H9 (cell line): ENCODE measurements around the gene LINGO4. TPM values are rescaled to one million over a fixed set of nuclear protein-coding genes. Genes with fewer than 3 reads are reported as not detected.
A peak's percentile ranks its signal among the peaks of the same experiment; 100 is the strongest.

ENCODE experiments used
- DNase-seq: peaks from one replicate; pipeline ENCODE4 v3.0.0-alpha.2; 2017
- H2AFZ ChIP-seq: one replicate; pipeline ENCODE4 v1.6.1; 2013; ENCODE audit warnings: mild to moderate bottlenecking, low read length, control low read depth, moderate library complexity
- H2AK5ac ChIP-seq: 2 replicates; pipeline ENCODE4 v1.6.1; 2013; ENCODE audit warnings: low read length, control low read depth, mixed read lengths; ENCODE audit not compliant: insufficient read length
- H2BK120ac ChIP-seq: one replicate; pipeline ENCODE4 v1.6.1; 2013; ENCODE audit warnings: low read depth, mild to moderate bottlenecking, low read length, control low read depth, inconsistent platforms; ENCODE audit not compliant: poor library complexity, severe bottlenecking
- H2BK12ac ChIP-seq: 2 replicates; pipeline ENCODE4 v1.6.1; 2013; ENCODE audit warnings: low read length, control low read depth, mixed read lengths, low read depth; ENCODE audit not compliant: insufficient read length
- H2BK15ac ChIP-seq: 2 replicates; pipeline ENCODE4 v1.6.1; 2013; ENCODE audit warnings: low read depth, low read length, control low read depth
- H2BK20ac ChIP-seq: one replicate; pipeline ENCODE4 v1.6.1; 2013; ENCODE audit warnings: low read depth, mild to moderate bottlenecking, low read length, control low read depth, inconsistent platforms; ENCODE audit not compliant: poor library complexity, severe bottlenecking
- H2BK5ac ChIP-seq: 2 replicates; pipeline ENCODE4 v1.6.1; 2013; ENCODE audit warnings: low read length, control low read depth, mixed read lengths; ENCODE audit not compliant: insufficient read length
- H3K14ac ChIP-seq: 2 replicates; pipeline ENCODE4 v1.6.1; 2013; ENCODE audit warnings: low read length, control low read depth; ENCODE audit not compliant: insufficient read depth
- H3K18ac ChIP-seq: 2 replicates; pipeline ENCODE4 v1.6.1; 2013; ENCODE audit warnings: low read depth, mild to moderate bottlenecking, mixed read lengths, low read length, control low read depth; ENCODE audit not compliant: insufficient read length
- H3K23ac ChIP-seq: 2 replicates; pipeline ENCODE4 v1.6.1; 2013; ENCODE audit warnings: low read length, control low read depth, mixed read lengths, low read depth; ENCODE audit not compliant: insufficient read length
- H3K23me2 ChIP-seq: 2 replicates; pipeline ENCODE4 v1.6.1; 2013; ENCODE audit warnings: low read depth, mild to moderate bottlenecking, mixed read lengths, low read length, control low read depth; ENCODE audit not compliant: insufficient read length, poor library complexity, severe bottlenecking
- H3K27ac ChIP-seq: 2 replicates; pipeline ENCODE4 v1.5.1; 2013; ENCODE audit warnings: low read length, control low read depth, mixed read lengths, low read depth; ENCODE audit not compliant: insufficient read length
- H3K27me3 ChIP-seq: 2 replicates; pipeline ENCODE4 v1.6.1; 2013; ENCODE audit warnings: low read length, control low read depth, inconsistent platforms; ENCODE audit not compliant: insufficient read depth
- H3K4ac ChIP-seq: 2 replicates; pipeline ENCODE4 v1.6.1; 2013; ENCODE audit warnings: low read depth, mild to moderate bottlenecking, control low read depth, inconsistent platforms, low read length, moderate library complexity
- H3K4me1 ChIP-seq: 2 replicates; pipeline ENCODE4 v1.6.1; 2013; ENCODE audit warnings: low read length, control low read depth, inconsistent platforms; ENCODE audit not compliant: insufficient read depth
- H3K4me2 ChIP-seq: 2 replicates; pipeline ENCODE4 v1.6.1; 2013; ENCODE audit warnings: low read length, control low read depth, mixed read lengths; ENCODE audit not compliant: insufficient read length, insufficient read depth
- H3K56ac ChIP-seq: 2 replicates; pipeline ENCODE4 v1.6.1; 2013; ENCODE audit warnings: low read depth, mild to moderate bottlenecking, mixed read lengths, low read length, control low read depth; ENCODE audit not compliant: insufficient read length
- H3K79me1 ChIP-seq: 2 replicates; pipeline ENCODE4 v1.6.1; 2013; ENCODE audit warnings: low read depth, mild to moderate bottlenecking, moderate library complexity, low read length, control low read depth, inconsistent platforms; ENCODE audit not compliant: insufficient read depth, poor library complexity, severe bottlenecking
- H3K79me2 ChIP-seq: 2 replicates; pipeline ENCODE4 v1.6.1; 2013; ENCODE audit warnings: low read length, control low read depth, inconsistent platforms; ENCODE audit not compliant: insufficient read depth
- H3K9ac ChIP-seq: 2 replicates; pipeline ENCODE4 v1.6.1; 2013; ENCODE audit warnings: low read length, control low read depth, mixed read lengths; ENCODE audit not compliant: insufficient read length; ENCODE audit errors: extremely low read depth
- H3K9me3 ChIP-seq: one replicate; pipeline ENCODE4 v1.6.1; 2013; ENCODE audit warnings: low read depth, low read length, inconsistent platforms; ENCODE audit not compliant: control insufficient read depth
- H3T11ph ChIP-seq: one replicate; pipeline ENCODE4 v1.6.1; 2013; ENCODE audit warnings: mild to moderate bottlenecking, low read length, control low read depth, inconsistent platforms
- H4K20me1 ChIP-seq: one replicate; pipeline ENCODE4 v1.6.1; 2013; ENCODE audit not compliant: control insufficient read depth, insufficient read length, insufficient read depth
- H4K5ac ChIP-seq: 2 replicates; pipeline ENCODE4 v1.6.1; 2013; ENCODE audit warnings: low read depth, mild to moderate bottlenecking, mixed read lengths, low read length, control low read depth; ENCODE audit not compliant: insufficient read length
- H4K8ac ChIP-seq: replicated peaks from 2 replicates; pipeline ENCODE4 v1.6.1; 2013; ENCODE audit warnings: low read length, control low read depth, mixed read lengths, low read depth; ENCODE audit not compliant: insufficient read length
- H4K91ac ChIP-seq: 2 replicates; pipeline ENCODE4 v1.6.1; 2013; ENCODE audit warnings: low read depth, mild to moderate bottlenecking, moderate library complexity, mixed read lengths, low read length, control low read depth; ENCODE audit not compliant: insufficient read length
- H3K27ac Mint-ChIP-seq, 3 experiments: 2 replicates in 2 of 3; 3 replicates in 1 of 3; pipeline ENCODE4 v1.8.0; 2020 to 2021; ENCODE audit warnings: mixed read lengths in 3 of 3, mild to moderate bottlenecking in 1 of 3, moderate library complexity in 1 of 3
- H3K27me3 Mint-ChIP-seq: 2 replicates; pipeline ENCODE4 v1.8.0; 2021; ENCODE audit warnings: low read depth, mild to moderate bottlenecking, moderate library complexity, mixed read lengths
- H3K36me3 Mint-ChIP-seq, 3 experiments: 2 replicates in 2 of 3; 3 replicates in 1 of 3; pipeline ENCODE4 v1.8.0; 2020 to 2021; ENCODE audit warnings: low read depth in 3 of 3, mixed read lengths in 3 of 3; ENCODE audit not compliant: insufficient read depth in 1 of 3
- H3K4me1 Mint-ChIP-seq, 2 experiments: 2 replicates each; pipeline ENCODE4 v1.8.0; 2020; ENCODE audit warnings: mixed read lengths in 2 of 2
- H3K4me3 Mint-ChIP-seq, 2 experiments: 2 replicates in 1 of 2; 3 replicates in 1 of 2; pipeline ENCODE4 v1.8.0; 2020 to 2021; ENCODE audit warnings: mild to moderate bottlenecking in 2 of 2, mixed read lengths in 2 of 2, moderate library complexity in 1 of 2
- H3K9me3 Mint-ChIP-seq, 2 experiments: 2 replicates in 1 of 2; 3 replicates in 1 of 2; pipeline ENCODE4 v1.8.0; 2020; ENCODE audit warnings: mild to moderate bottlenecking in 2 of 2, mixed read lengths in 2 of 2, moderate library complexity in 1 of 2
- WGBS: extraction: QIAGEN DNeasy Blood & Tissue Kit; methylation state at CpG from one replicate; pipeline ENCODE4 v1.1.7; 2013; ENCODE audit warnings: missing lambda C conversion rate, low lambda C conversion rate, mixed read lengths; ENCODE audit not compliant: insufficient read length; ENCODE audit errors: extremely low coverage; 5-methylcytosine and 5-hydroxymethylcytosine counted together
- total RNA-seq: library from RNA; stranded (reverse); gene quantifications from 2 replicates; pipeline ENCODE4 v1.2.1, GENCODE V29; 2021
- TF ChIP-seq, protein P1 (sequence below): fragments of 200-600 bp; sonication (generic); conservative IDR thresholded peaks from 3 replicates; pipeline ENCODE4 v1.8.0; 2021; ENCODE audit warnings: antibody characterized with exemption, mild to moderate bottlenecking

The LINGO4 gene
- total RNA-seq, 1 experiment from 2014 or later = not detected

DNA sequence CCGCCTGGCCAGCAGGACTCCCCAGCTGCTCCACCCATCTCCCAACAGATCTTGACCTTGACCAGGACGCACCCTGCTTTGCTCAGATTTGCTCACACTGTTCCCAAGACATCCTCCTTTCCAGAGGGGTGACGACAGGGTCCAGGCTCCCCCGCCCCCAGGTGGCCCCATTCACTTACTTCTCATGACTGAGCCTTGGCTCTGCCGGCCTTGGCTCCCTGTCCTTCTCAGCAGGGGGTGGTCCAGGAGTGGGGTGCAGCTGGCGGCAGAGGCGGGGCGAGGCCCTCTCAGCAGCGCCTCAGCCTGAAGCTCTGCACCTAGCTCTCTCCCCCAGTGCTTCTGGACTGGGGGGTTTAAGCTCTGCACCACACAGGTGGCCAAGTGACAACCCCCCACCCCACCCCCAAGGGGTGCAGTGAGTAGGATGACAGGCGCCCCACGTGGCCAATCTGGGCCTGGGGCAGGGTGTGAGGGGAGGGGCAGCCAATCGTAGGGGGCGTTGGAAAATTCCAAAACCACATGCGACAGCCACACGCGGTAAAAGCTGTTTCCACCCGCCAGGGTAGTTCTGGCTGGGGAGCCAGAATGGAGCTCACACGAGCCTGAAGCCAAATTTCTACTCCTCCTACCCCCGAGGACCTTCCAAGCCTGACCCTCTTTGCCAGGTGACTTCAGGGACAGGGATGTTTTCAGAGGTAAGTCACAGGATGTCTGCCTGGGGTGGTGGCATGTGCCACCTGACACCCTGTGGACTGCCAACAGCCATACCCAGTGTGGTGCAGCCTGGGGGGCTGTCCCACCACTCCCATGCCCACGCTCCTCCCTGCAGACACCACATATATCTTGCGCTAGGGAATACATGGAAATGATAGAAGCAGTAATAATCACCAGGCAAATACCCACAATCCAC, 20.8 kb upstream of the LINGO4 start:
- peaks cover 48% of the 10 kb centered on the region in 2 experiments for H3K4me1 Mint-ChIP-seq

More for the DNA sequence above, 20.8 kb upstream of the LINGO4 start:
- Histone ChIP-seq H3K27ac (no peak overlapping the region), H3K79me1 (no peaks in the 10 kb centered on the region), H3K9ac (no peak overlapping the region), H3K23ac (no peak overlapping the region), H3K14ac (no peak overlapping the region), H4K91ac (no peak overlapping the region), H3K23me2 (no peaks in the 10 kb centered on the region), H4K5ac (no peak overlapping the region), H2BK120ac (no peak overlapping the region), H3K79me2 (no peaks in the 10 kb centered on the region), H2BK5ac (no peak overlapping the region), H3K4me2 (peak overlapping the region; percentile 9), H2BK20ac (no peak overlapping the region), H4K20me1 (no peaks in the 10 kb centered on the region), H3K4ac (no peak overlapping the region), H3K18ac (no peak overlapping the region), H2AFZ (no peak overlapping the region), H3K4me1 (peaks cover 15% of the 10 kb centered on the region; the same call in 1 of the 2 replicates), H3T11ph (no peak overlapping the region), H3K56ac (no peak overlapping the region), H2AK5ac (no peak overlapping the region), H2BK15ac (no peak overlapping the region), H3K9me3 (no peaks in the 10 kb centered on the region), H4K8ac (no peak overlapping the region), H2BK12ac (no peak overlapping the region), H3K27me3 (no peaks in the 10 kb centered on the region)
- WGBS = no CpG with 5 or more reads among the region's 21 CpGs
- Mint-ChIP-seq H3K27ac (no peak overlapping the region), H3K9me3 (no peaks in the 10 kb centered on the region), H3K36me3 (no peaks in the 10 kb centered on the region), H3K4me3 (no peak overlapping the region), H3K27me3 (peaks cover 2% of the 10 kb centered on the region)
- TF ChIP-seq, protein P1, sequence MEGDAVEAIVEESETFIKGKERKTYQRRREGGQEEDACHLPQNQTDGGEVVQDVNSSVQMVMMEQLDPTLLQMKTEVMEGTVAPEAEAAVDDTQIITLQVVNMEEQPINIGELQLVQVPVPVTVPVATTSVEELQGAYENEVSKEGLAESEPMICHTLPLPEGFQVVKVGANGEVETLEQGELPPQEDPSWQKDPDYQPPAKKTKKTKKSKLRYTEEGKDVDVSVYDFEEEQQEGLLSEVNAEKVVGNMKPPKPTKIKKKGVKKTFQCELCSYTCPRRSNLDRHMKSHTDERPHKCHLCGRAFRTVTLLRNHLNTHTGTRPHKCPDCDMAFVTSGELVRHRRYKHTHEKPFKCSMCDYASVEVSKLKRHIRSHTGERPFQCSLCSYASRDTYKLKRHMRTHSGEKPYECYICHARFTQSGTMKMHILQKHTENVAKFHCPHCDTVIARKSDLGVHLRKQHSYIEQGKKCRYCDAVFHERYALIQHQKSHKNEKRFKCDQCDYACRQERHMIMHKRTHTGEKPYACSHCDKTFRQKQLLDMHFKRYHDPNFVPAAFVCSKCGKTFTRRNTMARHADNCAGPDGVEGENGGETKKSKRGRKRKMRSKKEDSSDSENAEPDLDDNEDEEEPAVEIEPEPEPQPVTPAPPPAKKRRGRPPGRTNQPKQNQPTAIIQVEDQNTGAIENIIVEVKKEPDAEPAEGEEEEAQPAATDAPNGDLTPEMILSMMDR = no peak; the same call in 2 of the 3 replicates
- DNase-seq = peak; percentile 52
